HPDE6-E6E7 (cell line): ENCODE data around the gene ZCWPW1.
"Not testable (repeated sequence)": the region's sequence is repeated elsewhere in the genome, so short reads cannot be mapped to it uniquely, and the experiment has no call there.

Experiments used
- DNase-seq: peaks from one replicate; pipeline ENCODE4 v3.0.0; 2011; ENCODE audit warnings: missing footprints; ENCODE audit errors: extremely low spot score

The ZCWPW1 gene

DNA sequence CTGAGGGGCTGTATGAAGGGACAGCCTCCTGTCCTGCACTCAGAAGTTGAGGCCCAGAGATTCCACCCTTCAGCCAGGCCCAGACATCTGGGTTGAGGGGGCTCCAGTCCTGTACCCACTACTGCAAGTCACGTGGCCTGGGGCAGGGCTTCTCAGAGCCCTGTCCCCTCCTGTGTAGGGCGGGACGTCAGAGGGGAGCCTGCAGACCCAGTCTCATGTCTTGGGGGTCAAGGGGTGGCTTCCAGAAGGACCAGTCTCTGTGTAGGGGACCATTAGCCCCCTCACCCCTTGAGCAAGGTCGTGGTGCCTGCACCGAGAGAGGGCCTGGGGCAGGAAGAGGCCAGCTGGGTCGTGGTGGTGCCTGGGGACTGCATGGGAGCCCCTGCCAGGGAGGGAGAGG lies 55.8 kb downstream of the ZCWPW1 start:
- no peak for DNase-seq

DNA sequence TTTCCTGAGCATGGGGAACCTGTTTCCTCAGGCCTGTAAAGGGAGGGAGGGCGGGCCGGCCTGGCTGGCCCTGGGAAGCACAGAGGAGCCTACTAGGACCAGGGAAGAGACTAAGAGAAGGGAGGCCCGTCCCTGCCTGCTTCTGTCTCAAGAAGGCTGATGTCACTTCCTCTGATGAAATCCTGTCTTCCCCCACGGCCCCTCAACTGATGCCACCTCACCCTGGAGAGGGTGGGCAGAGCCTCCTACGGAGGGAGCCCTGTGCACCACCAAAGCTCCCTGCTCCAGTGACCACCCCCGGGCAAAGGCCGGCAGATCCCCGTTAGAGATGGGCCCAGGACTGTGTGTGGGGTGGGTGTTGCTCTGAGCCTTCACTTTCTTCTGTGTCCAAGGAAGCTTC lies 56.2 kb downstream of the ZCWPW1 start:
- DNase-seq: no peak

DNA sequence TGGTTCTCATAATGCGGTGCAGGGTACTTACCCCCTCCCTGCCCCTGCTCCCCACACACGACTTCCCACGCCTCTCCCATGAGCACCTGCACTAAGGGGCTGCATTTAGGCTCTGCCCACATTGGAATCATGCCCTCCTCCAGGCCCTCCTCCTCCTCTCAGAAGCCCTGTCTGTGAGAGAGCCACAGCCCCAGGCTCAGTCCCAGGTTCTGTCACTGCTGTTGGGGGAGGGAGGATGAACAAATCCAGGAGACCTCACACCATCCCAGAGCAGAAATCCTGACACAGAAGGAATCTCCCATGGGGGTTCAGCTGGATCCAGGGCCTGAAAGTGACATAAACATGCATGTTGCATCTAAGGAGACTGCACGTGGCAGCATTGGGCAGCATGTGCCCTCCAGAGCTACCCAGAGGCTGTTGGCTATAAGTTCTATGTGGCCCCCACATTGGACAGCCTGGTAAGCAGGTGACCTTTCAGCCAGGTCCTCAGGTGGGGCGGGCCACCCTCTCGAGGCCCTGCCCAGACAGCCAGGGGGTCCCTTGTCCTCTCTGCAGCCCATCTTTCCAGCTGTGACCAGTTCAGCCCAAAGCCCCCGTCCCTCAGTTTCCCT lies 56.8 kb downstream of the ZCWPW1 start:
- DNase-seq: no peak

DNA sequence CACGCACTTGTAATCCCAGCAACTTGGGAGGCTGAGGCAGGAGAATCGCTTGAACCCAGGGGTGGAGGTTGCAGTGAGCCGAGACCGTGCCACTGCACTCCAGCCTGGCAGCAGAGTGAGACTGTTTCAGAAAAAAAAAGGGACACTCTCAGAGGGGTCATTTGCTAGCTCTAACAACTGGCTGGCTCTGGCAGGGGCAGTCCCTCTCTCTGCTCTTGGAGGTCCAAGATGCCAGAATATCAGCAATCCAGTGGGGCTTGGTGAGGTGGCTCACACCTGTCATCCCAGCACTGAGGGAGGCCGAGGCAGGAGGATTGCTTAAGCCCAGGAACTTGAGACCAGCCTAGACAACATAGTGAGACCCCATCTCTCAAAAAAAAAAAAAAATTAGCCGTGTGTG lies 57.8 kb downstream of the ZCWPW1 start:
- DNase-seq: no peak

DNA sequence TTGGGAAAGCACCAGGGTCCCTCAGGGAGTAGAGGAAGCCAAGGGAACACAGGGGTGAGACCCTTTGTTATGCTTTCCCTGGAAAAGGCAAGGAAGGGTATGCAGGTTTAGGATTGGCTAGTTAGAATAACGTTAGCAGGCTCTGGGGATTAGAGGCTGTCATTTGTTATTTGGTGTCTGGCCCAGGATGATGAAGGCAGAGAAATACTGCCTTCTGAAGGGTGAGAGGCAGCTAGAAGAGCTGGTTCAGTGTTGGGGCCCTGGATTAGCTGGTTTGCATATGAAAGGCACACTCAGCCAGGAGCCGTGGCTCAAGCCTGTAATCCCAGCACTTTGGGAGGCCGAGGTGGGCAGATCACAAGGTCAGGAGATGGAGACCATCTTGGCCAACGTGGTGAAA lies 58.2 kb downstream of the ZCWPW1 start:
- DNase-seq: no peak

DNA sequence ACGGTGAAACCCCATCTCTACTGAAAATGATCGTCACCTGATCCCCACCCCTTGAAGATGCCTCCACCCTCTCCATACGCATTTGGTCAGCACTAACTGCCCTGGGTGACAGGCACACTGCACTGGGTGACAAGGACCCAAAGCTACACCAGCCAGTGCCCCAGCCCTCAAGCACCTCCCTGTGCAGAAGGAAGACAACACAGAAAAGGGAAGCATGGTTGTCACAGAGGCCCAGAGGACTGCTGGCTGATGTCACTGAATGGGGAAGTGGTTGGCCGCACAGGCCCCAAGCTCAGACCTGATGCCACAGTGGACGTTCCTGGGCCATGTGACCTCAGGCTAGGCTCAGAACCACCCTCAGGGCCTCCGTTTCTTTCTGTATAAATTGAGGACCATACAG lies 59.4 kb downstream of the ZCWPW1 start:
- DNase-seq: no peak

DNA sequence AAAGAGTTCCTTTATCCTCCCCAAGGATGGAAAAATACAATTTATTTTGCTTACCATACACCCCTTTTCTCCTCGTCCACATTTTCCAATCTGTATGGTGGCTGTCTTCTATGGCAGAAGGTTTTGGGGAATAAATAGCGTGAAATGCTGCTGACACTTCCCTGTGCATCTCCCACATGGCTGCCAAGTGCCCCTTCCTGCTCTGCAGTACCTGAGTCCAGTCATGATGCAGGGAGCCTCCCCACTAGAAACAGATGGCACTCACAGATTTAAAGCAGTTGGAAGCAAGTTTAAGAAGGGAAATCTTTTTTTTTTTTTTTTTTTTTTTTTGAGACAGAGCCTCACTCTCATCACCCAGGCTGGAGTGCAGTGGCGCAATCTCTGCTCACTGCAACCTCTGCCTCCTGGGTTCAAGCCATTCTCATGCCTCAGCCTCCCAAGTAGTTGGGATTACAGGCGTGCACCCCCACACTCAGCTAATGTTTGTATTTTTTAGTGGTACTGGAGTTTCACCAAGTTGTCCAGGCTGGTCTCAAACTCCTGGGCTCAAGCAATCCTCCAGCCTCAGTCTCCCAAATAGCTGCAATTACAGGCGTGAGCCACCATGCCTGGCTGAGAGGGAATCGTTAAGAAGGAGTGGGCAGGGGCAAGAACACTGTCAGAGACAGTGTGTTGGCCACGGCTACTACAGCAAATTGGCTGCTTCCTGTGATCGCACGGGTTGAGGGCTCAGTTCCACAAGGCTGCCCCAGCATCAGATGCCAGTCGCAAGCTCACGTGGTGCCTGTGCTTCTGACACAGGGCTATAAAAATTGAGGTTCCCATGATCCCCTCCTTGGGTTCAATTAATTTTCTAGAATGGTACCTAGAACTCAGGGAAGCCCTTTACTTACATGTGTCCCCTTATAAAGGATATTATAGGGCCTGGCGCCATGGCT lies 60.6 kb downstream of the ZCWPW1 start:
- no peak for DNase-seq

DNA sequence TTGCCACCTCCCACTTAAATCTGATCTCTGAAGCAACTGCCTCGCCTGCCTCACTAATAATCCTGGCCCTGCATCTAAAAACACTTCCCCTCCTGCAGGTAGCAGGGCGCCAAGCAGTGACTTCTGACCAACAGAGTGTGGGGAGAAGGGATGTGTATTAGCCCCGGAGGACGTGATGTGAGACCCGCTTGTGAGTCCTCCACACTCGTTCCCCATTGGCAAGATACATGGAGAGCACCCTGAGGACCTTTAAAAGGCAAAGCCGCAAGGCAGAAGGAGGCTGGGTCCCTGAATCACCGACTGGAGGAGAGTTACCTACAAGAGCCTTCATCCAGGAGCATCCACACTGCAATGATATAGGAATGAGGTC lies 61.3 kb downstream of the ZCWPW1 start:
- no peak for DNase-seq

DNA sequence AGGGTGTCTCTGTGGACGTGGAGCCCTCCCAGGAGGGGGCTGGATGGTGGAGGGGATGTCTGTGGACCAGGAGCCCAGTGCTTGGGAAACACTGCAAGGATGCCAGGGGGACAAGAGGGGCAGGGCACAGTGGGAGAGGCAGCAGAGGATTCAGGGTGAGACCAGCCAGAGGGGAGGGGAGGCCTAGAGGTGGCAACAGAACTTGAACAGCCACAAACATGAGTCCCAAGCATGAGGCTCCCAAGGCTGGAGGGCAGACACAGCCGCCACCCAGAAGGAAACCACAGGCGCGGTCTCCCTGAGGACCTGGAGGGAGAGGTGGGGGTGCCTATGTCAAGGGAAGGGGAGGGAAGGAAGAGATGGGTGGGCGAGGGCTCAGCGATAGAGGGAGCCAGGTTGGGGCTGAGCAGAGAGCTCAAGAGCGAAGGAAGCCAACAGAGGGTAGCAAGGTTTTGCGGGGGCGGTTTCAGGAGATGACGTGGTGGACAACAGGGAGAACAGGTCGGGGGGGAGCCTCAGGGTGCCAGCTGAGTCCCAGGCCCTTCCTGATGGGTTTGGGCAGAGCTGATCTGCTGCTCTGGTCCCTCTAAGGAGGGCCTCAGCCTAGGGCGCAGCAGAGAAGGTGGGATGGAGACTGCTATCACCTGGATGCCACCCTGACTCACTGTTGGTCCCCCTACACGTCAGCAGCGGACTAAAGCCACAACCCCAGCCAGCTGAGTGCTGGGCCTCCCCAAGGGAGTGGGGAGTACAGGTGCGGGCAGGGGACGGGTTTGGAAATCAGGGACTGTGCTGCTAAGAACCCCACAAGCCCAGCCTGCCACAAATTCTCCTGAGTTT lies 61.9 kb downstream of the ZCWPW1 start:
- no peak for DNase-seq

DNA sequence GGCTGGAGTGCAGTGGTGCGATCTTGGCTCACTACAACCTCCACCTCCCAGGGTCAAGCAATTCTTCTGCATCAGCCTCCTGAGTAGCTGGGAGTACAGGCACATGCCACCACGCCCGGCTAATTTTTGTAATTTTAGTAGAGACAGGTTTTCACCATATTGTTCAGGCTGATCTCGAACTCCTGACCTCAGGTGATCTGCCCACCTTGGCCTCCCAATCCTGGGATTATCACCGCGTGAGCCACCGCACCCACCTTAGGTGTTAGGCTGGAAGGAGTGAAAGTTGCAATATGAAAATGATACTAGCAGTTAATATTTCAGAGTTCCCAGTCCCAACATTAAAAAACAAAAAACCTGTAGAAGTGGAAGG lies 62.5 kb downstream of the ZCWPW1 start:
- DNase-seq: not testable (repeated sequence)

DNA sequence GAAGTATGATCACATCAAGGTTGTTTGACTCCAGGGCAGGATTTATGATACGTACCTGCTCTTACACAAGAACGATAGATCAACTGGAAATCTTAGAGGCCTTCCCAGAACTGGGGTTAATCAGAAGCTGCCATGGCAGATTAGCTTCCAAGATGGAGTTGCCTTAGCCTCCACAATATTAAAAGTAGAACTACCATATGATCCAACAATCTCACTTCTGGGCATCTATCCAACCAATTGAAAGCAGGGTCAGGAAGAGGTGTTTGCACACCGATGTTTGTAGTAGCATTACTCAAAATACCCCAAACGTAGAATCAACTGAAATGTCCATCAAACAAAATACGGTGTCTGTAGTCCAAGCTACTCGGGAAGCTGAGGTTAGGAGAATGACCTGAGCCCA lies 64.0 kb downstream of the ZCWPW1 start:
- no peak for DNase-seq

DNA sequence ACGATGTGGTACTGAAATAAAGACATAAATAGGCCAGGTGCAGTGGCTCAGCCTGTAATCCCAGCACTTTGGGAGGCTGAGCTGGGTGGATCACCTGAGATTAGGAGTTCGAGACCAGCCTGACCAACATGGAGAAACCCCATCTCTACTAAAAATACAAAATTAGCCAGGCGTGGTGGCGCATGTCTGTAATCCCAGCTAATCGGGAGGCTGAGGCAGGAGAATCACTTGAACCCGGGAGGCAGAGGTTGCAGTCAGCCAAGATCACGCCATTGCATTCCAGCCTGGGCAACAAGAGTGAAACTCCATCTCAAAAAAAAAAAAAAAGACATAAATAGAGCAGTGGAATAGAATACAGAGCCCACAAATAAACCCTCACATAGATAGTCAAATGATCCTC lies 64.7 kb downstream of the ZCWPW1 start:
- not testable (repeated sequence) for DNase-seq

DNA sequence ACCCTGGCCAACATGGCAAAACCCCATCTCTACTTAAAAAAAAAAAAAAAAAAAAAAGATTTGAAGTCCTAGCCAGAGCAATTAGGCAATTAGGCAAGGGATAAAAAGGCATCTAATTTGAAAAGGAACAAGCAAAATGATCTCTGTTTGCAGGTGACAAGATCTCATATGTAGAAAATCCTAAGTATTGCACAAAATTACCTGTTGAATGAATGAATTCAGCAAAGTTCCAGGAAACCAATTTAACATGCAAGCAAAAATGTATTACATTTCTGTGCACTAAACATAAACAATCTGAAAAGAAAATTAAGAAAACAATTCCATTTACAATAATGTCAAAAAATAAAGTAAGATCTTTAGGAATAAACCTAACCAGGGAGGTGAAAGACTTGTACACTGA lies 65.4 kb downstream of the ZCWPW1 start:
- DNase-seq: no peak

DNA sequence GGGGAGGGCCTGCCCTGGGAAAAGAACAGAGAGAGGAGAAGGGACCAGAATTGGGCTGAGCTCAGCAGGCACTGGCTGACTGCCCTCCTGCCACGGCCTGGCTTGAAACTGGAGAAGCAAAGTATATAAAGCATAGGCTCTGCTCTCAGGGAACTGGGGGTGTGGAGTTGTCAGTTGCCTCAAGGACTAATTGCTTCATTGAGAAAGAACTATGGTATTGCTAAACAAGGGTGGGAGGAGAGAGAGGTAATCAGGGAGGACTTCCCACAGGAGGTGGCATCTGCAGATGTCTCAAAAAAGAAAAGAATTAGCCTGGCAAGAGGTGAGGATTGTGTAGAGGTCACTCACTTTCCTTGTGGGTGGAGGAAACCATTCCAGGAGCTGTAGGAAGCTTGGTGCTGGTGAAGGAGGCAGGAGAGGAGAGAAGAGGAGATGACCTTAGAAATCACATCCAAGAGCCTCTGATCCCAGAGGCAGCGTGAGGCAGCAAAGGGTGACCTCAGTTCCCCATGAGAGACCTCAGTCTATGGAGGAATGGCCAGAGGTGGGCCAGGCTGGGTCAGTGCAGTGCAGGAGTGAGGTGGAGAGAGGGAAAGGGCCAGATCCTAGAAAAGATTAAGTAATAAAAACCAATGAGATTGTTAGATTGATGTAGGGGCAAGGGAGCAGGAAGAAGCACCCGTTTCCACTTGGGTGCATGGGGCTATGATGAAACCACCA lies 68.2 kb downstream of the ZCWPW1 start:
- no peak for DNase-seq

DNA sequence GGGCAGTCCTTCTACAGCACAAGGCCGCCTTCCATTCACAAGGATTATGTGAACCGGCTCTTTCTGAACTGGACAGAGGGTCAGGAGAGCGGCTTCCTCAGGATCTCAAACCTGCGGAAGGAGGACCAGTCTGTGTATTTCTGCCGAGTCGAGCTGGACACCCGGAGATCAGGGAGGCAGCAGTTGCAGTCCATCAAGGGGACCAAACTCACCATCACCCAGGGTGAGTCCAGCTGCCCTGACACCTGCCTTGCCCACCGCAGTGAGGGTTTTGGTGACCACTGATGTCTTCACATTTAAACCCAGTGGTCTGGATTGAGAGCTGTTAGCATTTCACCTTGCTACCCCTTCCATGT lies 69.7 kb downstream of the ZCWPW1 start:
- no peak for DNase-seq

DNA sequence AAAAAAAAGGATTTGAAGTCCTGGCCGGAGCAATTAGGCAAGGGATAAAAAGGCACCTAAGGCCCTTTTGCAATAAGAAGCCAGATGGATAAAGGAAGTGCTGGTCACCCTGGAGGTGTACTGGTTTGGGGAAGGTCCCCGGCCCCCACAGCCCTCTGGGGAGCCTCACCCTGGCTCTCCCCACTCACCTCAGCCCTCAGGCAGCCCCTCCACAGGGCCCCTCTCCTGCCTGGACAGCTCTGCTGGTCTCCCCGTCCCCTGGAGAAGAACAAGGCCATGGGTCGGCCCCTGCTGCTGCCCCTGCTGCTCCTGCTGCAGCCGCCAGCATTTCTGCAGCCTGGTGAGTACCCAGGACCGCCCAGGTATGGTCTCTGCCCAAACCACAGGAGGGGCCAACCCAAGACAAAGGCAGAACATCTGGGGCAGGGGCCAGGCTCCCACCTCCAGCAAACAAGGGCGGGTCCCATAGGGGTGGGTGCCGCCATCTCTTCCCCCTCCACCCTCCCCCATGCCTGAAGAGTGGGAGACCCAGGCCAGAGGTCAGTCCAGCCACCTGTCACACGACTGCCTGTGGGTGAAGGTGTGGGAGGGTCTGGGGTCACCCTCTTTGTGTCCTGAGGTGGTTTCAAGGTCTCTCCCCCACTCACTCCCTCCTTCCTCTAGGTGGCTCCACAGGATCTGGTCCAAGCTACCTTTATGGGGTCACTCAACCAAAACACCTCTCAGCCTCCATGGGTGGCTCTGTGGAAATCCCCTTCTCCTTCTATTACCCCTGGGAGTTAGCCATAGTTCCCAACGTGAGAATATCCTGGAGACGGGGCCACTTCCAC lies 70.3 kb downstream of the ZCWPW1 start, which contains the start of gene PILRB:
TSS of gene PILRB (plus strand) at position 91 of the 830 bp plus-strand sequence. CDS start at position 277, 186 bp downstream.
- no peak for DNase-seq

DNA sequence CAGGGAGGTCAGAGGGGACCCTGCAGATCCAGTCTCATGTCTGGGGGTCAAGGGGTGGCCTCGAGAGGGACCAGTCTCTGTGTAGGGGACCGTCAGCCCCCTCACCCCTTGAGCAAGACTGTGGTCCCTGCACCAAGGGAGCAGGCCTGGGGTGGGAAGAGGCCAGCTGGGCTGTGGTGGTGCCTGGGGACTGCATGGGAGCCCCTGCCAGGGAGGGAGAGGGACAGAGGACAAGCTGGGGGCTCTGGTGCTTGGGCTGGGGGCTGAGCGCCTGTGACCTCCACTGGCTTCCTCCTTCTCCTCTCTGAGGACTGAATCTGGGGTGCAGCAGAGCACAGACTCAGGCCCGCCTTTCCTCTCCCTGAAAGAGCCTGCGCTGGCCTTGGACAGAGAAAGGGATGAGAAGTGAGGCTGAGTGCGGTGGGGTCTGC lies 71.4 kb downstream of the ZCWPW1 start:
- no peak for DNase-seq

DNA sequence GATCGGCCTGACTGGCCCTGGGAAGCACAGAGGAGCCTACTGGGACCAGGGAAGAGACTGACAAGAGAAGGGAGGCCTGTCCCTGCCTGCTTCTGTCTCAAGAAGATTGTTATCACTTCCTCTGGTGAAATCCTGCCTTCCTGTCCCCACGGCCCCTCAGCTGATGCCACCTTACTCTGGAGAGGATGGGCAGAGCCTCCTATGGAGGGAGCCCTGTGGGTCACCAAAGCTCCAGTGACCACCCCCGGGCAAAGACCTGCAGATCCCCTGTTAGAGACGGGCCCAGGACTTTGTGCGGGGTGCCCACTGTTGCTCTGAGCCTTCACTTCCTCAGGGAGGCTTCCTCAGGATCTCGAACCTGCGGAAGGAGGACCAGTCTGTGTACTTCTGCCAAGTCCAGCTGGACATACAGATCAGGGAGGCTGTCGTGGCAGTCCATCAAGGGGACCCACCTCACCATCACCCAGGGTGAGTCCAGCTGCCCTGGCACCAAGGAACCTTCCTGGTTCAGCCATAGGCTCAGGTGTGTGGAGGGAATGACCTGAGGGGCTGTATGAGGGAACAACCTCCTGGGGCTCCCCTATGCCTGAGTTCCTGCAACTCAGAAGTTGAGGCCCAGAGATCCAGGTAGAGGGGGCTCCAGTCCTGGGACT lies 72.0 kb downstream of the ZCWPW1 start:
- no peak for DNase-seq

DNA sequence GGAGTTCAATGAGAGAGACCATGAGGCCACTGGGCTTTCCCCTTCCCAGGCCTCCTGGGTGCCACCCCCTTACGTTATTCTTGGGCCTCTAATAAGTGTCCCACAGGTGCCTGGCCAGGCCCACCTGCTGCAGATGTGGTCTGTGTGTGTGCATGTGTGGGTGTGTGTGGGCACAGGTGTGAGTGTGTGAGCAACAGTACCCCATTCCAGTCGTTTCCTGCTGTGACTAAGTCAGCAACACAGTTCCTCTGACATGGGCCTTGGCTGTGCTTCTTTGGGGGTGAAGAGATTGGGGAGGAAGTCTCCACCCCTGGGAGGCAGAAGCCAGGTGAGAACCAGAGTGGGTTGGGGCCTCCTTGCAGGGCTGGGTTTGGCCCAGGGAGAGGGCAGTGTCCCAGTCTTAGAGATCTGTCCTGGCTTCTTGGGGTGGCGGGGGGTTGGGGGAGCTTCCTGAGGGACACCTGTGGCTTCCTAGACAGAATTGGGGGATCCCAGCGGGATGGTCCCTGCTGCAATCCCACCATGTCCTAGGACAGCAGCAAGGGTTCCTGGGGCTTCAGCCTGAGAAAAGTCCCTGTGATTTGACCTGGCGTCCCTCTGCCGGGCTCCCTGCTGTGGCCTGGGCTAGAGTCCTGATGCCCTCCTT lies 74.7 kb downstream of the ZCWPW1 start:
- no peak for DNase-seq
